ENCODE data around the gene DCBLD2.
A peak's percentile ranks its signal among the peaks of the same experiment; 100 is the strongest.

Gene DCBLD2

DNA sequence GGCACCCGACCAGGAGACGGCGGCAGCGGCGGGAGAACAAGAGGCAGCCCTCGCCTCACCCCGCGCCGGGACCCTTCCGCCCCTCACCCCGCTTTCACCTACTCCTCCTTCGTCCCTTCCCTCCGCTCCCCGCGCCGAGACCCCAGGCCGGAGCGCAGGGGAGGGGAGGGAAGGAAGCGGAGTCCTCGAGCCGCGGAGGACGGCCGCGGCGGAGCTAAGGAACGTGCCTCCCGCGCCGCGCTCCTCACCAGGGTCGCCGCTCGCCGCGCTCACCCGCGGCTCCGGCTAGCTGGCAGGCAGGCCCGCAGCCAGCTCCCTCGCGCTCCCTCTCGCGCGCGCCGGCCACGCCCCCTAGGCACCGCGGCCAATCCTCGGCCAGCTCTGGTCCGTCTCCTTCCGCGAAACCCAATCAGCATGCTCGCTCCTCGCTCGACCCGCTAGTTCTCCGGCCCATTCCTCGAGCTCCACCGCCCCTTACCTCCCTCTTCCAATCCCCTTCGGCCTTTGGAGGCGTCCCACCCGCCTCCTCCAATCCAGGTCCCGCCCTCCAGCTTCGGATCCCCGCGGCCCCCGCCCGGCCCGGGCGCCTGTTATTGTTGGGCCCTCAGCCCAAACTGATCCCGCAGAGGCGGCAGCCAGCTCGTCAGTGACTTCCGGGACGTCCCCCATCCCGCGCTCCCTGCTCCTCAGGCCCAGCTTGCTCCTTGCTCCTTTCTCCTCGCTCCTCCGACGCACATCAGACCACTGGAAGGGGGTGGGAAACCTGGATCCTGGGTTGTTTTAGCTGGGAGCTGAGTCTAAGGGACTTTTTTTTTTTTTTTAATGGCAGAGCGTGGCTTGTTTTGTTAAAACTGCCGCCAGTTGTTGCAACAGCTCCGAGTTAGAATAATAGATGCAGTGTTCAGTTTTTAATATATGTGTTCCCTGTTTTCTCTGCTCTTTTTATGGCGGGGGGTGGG lies at the start of gene DCBLD2:
DCBLD2 (minus strand) TSS at position 304 of the 959 bp plus-strand sequence. CDS start 369 bp downstream, outside the sequence.
- peak; percentile 99 for DNase-seq (ENCODE audit: low spot score)

DNA sequence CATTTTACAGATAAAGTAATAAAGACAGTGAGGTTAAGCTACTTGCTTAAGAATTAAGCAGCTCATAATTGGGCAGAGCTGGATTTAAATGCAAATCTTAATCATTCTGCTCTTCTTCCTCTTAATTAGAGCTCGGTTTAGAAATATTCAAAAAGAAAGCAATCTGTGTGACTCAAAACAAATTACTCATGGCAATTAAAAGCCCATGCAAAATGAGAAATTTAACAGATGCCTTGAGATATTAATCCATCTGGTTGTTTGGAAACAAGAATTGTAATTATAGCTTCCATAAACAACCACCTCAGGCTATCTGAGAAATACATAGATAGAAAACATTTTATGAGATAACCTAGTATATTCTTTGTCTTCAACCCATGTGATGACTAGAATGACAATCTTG lies 44.2 kb upstream of the DCBLD2 start:
- DNase-seq (ENCODE audit: low spot score) = no peak

GRCh38 chr3:98945101-98945524 lies 43.6 kb upstream of the DCBLD2 start:
- no peak for DNase-seq (ENCODE audit: low spot score)

DNA sequence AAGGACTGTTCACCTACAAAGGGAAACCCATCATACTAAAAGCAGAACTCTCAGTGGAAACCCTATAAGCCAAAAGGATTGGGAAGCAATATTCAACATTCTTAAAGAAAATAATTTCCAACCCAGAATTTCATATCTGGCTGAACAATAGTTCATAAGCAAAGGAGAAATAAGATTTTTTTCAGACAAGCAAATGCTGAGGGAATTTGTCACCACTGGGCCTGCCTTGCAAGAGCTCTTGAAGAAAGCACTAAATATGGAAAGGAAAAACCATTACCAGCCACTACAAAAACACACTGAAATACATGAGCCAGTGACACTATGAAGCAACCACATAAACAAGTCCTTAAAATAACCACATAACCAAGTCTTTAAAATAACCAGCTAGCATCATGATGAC lies 28.9 kb upstream of the DCBLD2 start:
- no peak for DNase-seq (ENCODE audit: low spot score)

- DNase-seq (ENCODE audit: low spot score) = no peak
Observed at GRCh38 chr3:98921957-98922356, 20.5 kb upstream of the DCBLD2 start.

DNA sequence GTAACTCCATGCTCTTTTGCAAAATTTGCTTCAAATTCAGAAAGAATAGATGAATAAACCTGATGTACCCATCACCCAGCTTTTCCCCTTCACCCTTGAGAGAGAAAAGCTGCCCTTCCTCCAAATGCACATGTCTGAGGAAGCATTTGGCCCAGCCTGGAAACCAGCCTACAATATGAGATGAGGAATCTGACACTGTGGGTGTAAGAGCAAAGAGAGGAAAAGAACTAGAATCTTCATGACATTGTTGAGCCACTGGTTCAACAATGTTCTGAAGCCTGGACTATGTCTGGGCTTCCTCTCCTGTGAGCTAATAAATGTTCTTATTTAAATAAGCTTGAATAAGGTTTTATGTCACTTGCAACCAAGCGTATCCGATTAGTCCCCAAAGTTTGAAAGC lies 18.7 kb upstream of the DCBLD2 start:
- DNase-seq (ENCODE audit: low spot score) = no peak

- no peak for DNase-seq (ENCODE audit: low spot score)
Observed at GRCh38 chr3:98918586-98918985, 17.1 kb upstream of the DCBLD2 start.

DNA sequence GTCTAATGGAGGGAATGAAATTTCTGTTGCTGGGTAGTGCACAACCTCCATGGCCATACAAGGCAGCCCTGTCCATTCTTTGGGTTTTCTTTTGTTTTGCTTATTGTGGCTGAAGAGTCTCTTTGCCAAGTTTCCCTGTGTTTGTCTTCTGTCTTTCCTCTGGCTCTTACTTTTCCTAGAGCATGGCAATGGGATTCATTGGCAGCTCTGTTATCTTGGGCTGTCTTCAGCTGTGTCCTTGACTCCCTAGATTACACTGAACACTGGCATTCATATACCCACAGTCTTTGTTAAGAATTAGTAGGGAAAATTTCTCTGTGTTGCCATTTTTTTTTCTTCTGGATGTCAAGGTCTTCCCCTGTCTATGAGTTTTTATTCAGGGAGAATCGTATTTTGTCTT lies 16.1 kb upstream of the DCBLD2 start:
- DNase-seq (ENCODE audit: low spot score) = no peak

DNA sequence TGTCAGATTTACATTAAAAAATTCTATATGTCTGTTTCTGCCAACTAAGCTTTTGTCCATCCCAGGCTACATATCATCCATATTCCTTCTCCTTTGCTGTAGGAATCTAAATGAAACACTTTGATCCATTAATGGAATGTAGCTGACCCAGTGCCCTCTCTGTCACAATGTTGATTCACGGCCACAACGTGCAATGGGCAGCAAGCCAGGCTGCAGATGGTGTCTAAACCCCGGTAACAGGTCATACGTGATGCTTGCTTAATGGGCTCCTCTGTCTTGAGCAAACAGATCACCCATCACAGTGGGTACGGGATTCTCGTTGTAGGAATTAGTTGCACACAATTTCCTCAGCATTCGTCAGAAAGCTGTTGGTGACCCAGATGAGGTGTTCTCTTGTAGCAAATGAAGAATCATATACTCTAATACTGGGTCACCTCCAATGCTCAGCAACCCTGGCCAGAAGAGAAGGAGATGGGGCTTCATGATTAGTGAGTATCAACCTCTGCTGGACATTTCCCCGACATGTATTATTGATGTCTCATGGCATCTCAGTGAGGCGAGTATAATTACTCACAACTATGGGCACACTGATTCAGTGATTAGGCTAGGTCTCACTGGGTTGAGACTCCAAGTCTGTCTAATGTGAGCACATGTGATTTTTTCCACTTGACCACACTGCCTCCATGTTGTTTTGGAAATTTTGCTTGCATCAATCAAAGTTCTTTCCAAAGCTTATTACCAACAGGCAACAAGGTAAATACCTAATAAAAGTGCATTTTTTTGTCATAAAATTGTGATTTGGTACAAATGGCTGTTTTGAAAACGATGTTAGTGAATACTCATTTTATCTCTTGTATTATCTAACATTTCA lies 12.9 kb upstream of the DCBLD2 start:
- no peak for DNase-seq (ENCODE audit: low spot score)

- DNase-seq (ENCODE audit: low spot score) = no peak
Observed at GRCh38 chr3:98912448-98912847, 11.0 kb upstream of the DCBLD2 start.

DNA sequence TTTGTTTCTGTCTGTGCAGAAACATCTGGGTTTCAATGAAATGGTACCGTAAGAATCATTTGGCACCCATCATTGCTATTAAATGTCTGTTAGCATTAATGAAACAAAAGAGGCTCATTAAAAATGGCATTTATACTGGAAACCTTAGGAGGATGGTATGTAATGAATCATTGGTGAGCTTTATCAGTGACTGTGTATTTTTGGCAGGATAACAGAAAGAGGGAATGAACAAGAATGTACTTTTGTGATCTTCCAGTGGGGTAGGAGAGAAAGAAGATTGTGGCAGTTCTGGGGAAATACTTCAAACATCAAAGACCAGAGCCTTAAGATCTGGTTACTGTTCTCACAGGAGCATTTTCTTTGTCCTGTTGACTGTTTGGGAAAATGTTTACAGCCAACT lies 4.7 kb upstream of the DCBLD2 start:
- DNase-seq (ENCODE audit: low spot score) = no peak

GRCh38 chr3:98903705-98904481 lies 2.4 kb upstream of the DCBLD2 start:
- DNase-seq (ENCODE audit: low spot score) = no peak

DNA sequence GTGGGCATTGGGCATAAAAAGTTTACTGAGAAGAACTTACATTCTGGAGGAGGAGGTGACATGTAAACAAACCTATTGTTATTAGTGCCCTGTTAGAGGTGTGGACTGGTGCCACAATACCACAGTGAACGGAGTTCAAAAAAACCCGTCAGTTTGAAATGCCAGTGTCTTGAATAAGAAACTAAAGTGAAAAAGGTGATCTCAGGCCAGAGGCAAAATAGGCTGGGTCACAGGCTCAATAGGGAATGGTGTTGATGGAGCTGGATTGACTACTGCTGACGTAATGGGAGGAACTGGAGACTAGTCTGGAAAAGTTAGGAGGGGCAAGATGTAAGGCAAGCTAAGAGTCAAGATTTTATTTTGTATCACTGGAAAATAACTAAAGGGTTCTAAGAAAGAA lies 1.6 kb upstream of the DCBLD2 start:
- no peak for DNase-seq (ENCODE audit: low spot score)

GRCh38 chr3:98902351-98902740 lies 851 bp upstream of the DCBLD2 start:
- DNase-seq (ENCODE audit: low spot score) = no peak

DNA sequence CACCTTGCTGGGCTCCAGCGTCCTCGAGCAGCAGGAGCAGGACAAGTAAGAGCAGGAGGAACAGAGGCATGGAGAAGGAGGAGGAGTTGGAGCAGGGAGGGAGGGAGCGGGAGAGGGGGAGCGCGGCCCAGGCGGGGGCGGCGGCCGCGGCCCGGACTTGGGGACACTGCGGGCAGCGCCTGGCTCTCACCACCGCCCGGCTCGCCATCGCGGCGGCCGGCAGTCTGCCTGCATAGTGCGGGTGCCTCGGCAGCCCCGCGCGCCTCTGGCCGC lies 440 bp downstream of the DCBLD2 start:
- DNase-seq (ENCODE audit: low spot score) = peak; percentile 34

- DNase-seq (ENCODE audit: low spot score) = no peak
Observed at GRCh38 chr3:98900265-98901118, 1.0 kb downstream of the DCBLD2 start.

- DNase-seq (ENCODE audit: low spot score) = no peak
Observed at GRCh38 chr3:98897701-98898100, 3.8 kb downstream of the DCBLD2 start.

DNA sequence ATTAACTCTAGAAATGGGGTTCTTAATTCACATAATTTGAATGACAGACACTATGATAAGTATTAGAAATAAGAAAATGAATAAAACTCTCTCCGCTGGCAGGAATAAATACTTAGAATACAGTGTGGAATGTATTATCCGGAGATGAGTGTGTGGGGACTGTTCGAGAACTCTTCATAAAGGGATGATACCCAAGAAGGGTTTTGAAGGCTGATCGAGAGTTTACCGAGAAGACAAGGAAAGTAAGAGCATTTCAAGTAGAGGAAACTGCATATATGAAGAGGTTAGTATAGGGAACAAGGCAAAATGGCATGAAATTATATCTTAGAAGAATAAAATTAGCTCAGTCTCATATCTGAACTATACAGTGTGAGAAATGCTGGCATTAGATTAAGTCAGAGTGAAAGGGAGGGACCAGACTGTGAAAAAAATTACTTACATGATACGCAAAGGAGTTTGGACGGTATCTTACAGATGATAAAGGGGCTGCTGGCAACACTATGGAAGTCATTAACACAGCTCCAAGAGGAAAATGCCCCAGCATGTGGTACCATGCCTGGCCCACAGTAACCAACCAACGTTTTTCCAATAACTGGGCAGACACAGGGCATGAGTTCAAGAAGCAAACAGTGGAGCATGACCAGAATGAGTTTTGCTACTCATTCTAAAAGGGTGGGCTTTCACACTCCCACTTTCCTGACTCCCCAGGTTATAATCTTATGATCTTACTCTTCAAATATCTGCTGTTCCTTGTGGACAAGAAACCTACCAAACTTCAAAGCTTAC lies 6.5 kb downstream of the DCBLD2 start:
- DNase-seq (ENCODE audit: low spot score) = no peak

DNA sequence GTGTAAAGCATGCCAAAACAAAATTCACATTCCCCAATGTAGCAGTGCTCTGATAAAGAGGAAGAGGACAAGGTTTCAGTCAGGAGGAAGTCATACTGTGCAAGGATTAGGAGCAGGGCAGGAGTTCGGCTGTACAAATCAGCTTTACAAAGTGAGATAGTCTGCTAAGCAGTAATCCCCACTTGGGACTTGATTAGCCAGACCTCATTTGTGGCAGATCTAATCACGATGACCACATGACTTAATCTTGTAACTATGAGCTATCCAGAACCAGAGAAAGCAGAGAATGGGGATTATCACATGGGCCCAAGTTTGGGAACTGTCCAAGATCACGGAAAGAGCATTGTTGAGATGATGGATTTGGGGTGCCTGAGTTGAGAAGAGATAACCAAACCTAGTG lies 7.8 kb downstream of the DCBLD2 start:
- no peak for DNase-seq (ENCODE audit: low spot score)

DNA sequence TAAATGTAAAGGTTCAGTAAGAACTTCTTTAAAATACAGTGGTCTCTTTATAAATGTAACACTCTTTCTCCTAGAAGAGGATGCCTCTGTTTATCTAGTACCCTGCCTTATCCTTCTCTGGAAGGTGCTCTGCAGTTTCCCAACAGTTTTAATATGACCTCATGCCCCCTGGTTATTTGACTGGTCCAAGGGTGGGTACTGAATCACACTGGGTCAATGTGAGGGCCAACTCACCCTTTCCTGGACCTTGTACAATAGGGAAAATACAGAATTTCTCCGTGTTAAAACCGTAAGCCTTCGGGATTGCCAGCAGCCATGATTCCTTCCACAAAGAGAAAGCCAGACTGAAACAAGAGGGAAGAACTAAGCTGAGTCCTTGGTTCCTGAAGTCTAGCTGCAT lies 9.2 kb downstream of the DCBLD2 start:
- DNase-seq (ENCODE audit: low spot score) = no peak

All from pons (tissue), 1 donor.